CD14-positive monocyte (primary cell): ENCODE measurements around the gene ARHGEF25. TPM values are rescaled to one million over a fixed set of nuclear protein-coding genes. Genes with fewer than 3 reads are reported as not detected.
A peak's percentile ranks its signal among the peaks of the same experiment; 100 is the strongest.

Source experiments
- DNase-seq, 3 donors: peaks; one replicate each; pipeline ENCODE4 v3.0.0-alpha.2; 2011 to 2022
- H2AFZ ChIP-seq: 2 replicates; pipeline ENCODE4 v1.6.0; 2012; ENCODE audit warnings: mild to moderate bottlenecking, low read depth, low read length, inconsistent platforms; ENCODE audit not compliant: insufficient read depth, poor library complexity, severe bottlenecking
- H3K27ac ChIP-seq, 2 donors: 1 replicate in 1 of 2; 2 replicates in 1 of 2; pipeline ENCODE4 v1.5.1; 2012 to 2013; ENCODE audit warnings: low read length in 2 of 2, control low read depth in 1 of 2, inconsistent platforms in 1 of 2, low read depth in 1 of 2, mild to moderate bottlenecking in 1 of 2
- H3K27me3 ChIP-seq, 2 donors: one replicate each; pipeline versions ENCODE4 v1.6.0 to v1.6.1; 2011 to 2013; ENCODE audit warnings: low read length in 2 of 2; ENCODE audit not compliant: control insufficient read depth in 2 of 2, insufficient read depth in 2 of 2
- H3K36me3 ChIP-seq, 2 donors: replicated peaks in 1 of 2; 1 replicate in 1 of 2; 2 replicates in 1 of 2; pipeline versions ENCODE4 v1.5.1 to v1.6.1; 2012 to 2013; ENCODE audit warnings: low read length in 2 of 2, control low read depth in 1 of 2, inconsistent platforms in 1 of 2, mild to moderate bottlenecking in 1 of 2; ENCODE audit not compliant: insufficient read depth in 2 of 2, control insufficient read depth in 1 of 2
- H3K4me1 ChIP-seq, 2 donors: 1 replicate in 1 of 2; 2 replicates in 1 of 2; pipeline versions ENCODE4 v1.5.1 to v1.6.1; 2012 to 2013; ENCODE audit warnings: low read length in 2 of 2, control low read depth in 1 of 2, inconsistent platforms in 1 of 2, mild to moderate bottlenecking in 1 of 2, moderate library complexity in 1 of 2; ENCODE audit not compliant: insufficient read depth in 2 of 2, control insufficient read depth in 1 of 2
- H3K4me2 ChIP-seq: replicated peaks from 2 replicates; pipeline ENCODE3; 2012; ENCODE audit warnings: low read length, moderate library complexity, mild to moderate bottlenecking; ENCODE audit not compliant: poor library complexity, severe bottlenecking; ENCODE audit errors: extremely low read depth
- H3K4me3 ChIP-seq, 3 experiments: fragments of 200-600 bp in 1 of 3; sonication (generic) in 1 of 3; replicated peaks in 1 of 3; 1 replicate in 2 of 3; 2 replicates in 1 of 3; pipeline ENCODE4 v1.5.1; 2011 to 2013; ENCODE audit warnings: low read length in 3 of 3, mild to moderate bottlenecking in 3 of 3, control low read depth in 2 of 3, low read depth in 2 of 3, inconsistent platforms in 1 of 3, moderate library complexity in 1 of 3
- H3K79me2 ChIP-seq: 2 replicates; pipeline ENCODE4 v1.6.0; 2012; ENCODE audit warnings: mild to moderate bottlenecking, control low read depth, inconsistent platforms, low read length, moderate library complexity; ENCODE audit not compliant: insufficient read depth
- H3K9ac ChIP-seq: 2 replicates; pipeline ENCODE4 v1.6.0; 2017; ENCODE audit warnings: low read length, mild to moderate bottlenecking; ENCODE audit not compliant: insufficient read depth, poor library complexity, severe bottlenecking
- H3K9me3 ChIP-seq, 2 donors: replicated peaks in 1 of 2; 1 replicate in 1 of 2; 2 replicates in 1 of 2; pipeline versions ENCODE4 v1.5.1 to v1.6.1; 2012 to 2013; ENCODE audit warnings: low read length in 2 of 2, control low read depth in 1 of 2; ENCODE audit not compliant: control insufficient read depth in 1 of 2, insufficient read depth in 1 of 2
- H4K20me1 ChIP-seq: 2 replicates; pipeline ENCODE4 v1.6.0; 2012; ENCODE audit warnings: mild to moderate bottlenecking, low read length, control low read depth, moderate library complexity; ENCODE audit not compliant: insufficient read depth
- H3K27ac Mint-ChIP-seq, 7 donors: one replicate each; pipeline ENCODE4 v1.8.0; 2020; ENCODE audit warnings: mild to moderate bottlenecking in 7 of 7, mixed read lengths in 7 of 7, moderate library complexity in 6 of 7, inconsistent platforms in 2 of 7
- H3K27me3 Mint-ChIP-seq, 3 donors: one replicate each; pipeline ENCODE4 v1.8.0; 2021 to 2022; ENCODE audit warnings: low read depth in 3 of 3, mild to moderate bottlenecking in 3 of 3, mixed read lengths in 3 of 3, moderate library complexity in 3 of 3, inconsistent platforms in 1 of 3
- H3K36me3 Mint-ChIP-seq, 2 donors: one replicate each; pipeline ENCODE4 v1.8.0; 2020; ENCODE audit warnings: mixed read lengths in 2 of 2, inconsistent platforms in 1 of 2, mild to moderate bottlenecking in 1 of 2
- H3K4me1 Mint-ChIP-seq: one replicate; pipeline ENCODE4 v1.8.0; 2020; ENCODE audit warnings: mild to moderate bottlenecking, mixed read lengths
- H3K4me3 Mint-ChIP-seq, 2 donors: one replicate each; pipeline ENCODE4 v1.8.0; 2020; ENCODE audit warnings: mild to moderate bottlenecking in 2 of 2, mixed read lengths in 2 of 2, moderate library complexity in 1 of 2
- H3K9me3 Mint-ChIP-seq, 7 donors: one replicate each; pipeline ENCODE4 v1.8.0; 2020 to 2022; ENCODE audit warnings: mixed read lengths in 7 of 7, mild to moderate bottlenecking in 6 of 7, moderate library complexity in 6 of 7, inconsistent platforms in 2 of 7
- CTCF ChIP-seq: fragments of 200-600 bp; IDR thresholded peaks from one replicate; pipeline ENCODE4 v1.8.0; 2022; ENCODE audit warnings: antibody characterized with exemption, mild to moderate bottlenecking
- WGBS: methylation state at CpG from one replicate; pipeline ENCODE4 v1.1.5; 2013; ENCODE audit warnings: missing lambda C conversion rate; ENCODE audit not compliant: insufficient coverage; 5-methylcytosine and 5-hydroxymethylcytosine counted together
- intact Hi-C, 2 donors: fragments of 100-400 bp; cut with micrococcal nuclease; formaldehyde crosslinking; loops; one replicate each; pipeline versions ENCODE4 v1.15.0 to v1.15.1; 2023
- polyA plus RNA-seq, 3 donors: library from polyadenylated mRNA; depleted of rRNA in 1 of 3; unstranded in 2 of 3; stranded (reverse) in 1 of 3; fragments of 300-500 nt in 2 of 3; fragments of >200 nt in 1 of 3; fragmentation: Illumina TruSeq in 2 of 3; gene quantifications; 1 replicate in 2 of 3; 2 replicates in 1 of 3; pipeline ENCODE4 v1.2.3, GENCODE V29; 2012 to 2021

Gene ARHGEF25
- polyA plus RNA-seq, 3 donors = not detected

GRCh38 chr12:57603815-57604453, 7.3 kb upstream of the ARHGEF25 start:
- H3K9ac ChIP-seq = peak overlapping the region; percentile 36
- H3K4me3 Mint-ChIP-seq = peak overlapping the region; percentile 74 to 83
- no peaks in the 10 kb centered on the region for H3K9me3 ChIP-seq
- H3K4me3 ChIP-seq = peak overlapping the region in 2 of 3 experiments; percentile 25 to 71
- no peak for TF ChIP-seq CTCF
- peaks cover 32 to 36% of the 10 kb centered on the region in 2 donors for H3K36me3 ChIP-seq
- H4K20me1 ChIP-seq = no peaks in the 10 kb centered on the region
- H3K4me1 ChIP-seq = peaks cover 9 to 13% of the 10 kb centered on the region in 2 donors
- H3K27ac ChIP-seq = no peak overlapping the region
- peak overlapping the region; percentile 75 for H2AFZ ChIP-seq
- H3K4me1 Mint-ChIP-seq = peaks cover 18% of the 10 kb centered on the region
- H3K27me3 ChIP-seq = peaks cover 10 to 38% of the 10 kb centered on the region in 2 donors
- H3K36me3 Mint-ChIP-seq = peaks cover 41 to 42% of the 10 kb centered on the region in 2 donors
- WGBS = no CpG with 5 or more reads among the region's 6 CpGs
- H3K4me2 ChIP-seq = peak overlapping the region; percentile 77
- H3K27me3 Mint-ChIP-seq = peaks cover 36 to 42% (median 36%) of the 10 kb centered on the region in 3 donors
- H3K79me2 ChIP-seq = no peaks in the 10 kb centered on the region
- no peak for DNase-seq
- H3K9me3 Mint-ChIP-seq = peaks cover 0 to 15% (median 2%) of the 10 kb centered on the region in 7 donors
- no peak overlapping the region for H3K27ac Mint-ChIP-seq
- intact Hi-C loops = no loop called here

DNA sequence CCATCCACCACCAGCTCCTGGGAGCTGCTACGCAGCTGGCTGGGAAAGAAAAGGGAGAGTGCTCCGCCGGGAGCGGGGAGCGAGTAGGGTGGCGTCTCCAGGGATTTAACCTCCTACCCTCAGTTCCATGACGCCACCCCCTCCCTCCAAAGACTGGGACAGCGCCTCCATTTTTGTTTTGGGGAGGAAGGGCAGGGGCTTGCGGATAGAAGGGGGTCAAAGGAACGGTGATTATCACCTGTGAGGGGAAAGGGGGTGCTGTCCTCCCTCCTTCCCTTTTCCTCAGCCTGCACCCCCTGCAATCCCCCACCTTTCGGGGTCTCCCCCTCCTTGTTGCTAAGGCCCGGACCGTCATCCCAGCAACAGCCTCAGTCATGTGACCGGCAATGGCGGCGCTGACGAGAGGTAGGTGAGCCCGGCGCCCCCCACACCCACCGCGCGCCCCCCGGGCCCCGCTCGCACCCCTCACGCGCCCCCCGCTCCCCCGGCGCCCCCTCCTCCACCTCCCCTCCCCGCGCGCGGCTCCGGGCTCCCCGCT, 6.7 kb upstream of the ARHGEF25 start, which contains the start of gene DTX3:
Gene DTX3, plus strand, starts transcription at position 371 of the 538 bp plus-strand sequence. CDS start 1,694 bp downstream, outside the sequence.
- Mint-ChIP-seq H3K4me1 (peaks cover 18% of the 10 kb centered on the region), H3K36me3 (peaks cover 36% of the 10 kb centered on the region in 2 donors), H3K27ac (no peak within 1 kb of the TSS), H3K4me3 (peak within 1 kb of the TSS; percentile 74 to 85), H3K9me3 (peaks cover 0 to 15% (median 2%) of the 10 kb centered on the region in 7 donors), H3K27me3 (peaks cover 41 to 48% (median 42%) of the 10 kb centered on the region in 3 donors)
- H3K9ac ChIP-seq = peak within 1 kb of the TSS; percentile 36
- DNase-seq = no peak
- TF ChIP-seq CTCF = no peak
- H3K4me2 ChIP-seq = peak within 1 kb of the TSS; percentile 77
- intact Hi-C loops = no loop called here
- no peaks in the 10 kb centered on the region for H4K20me1 ChIP-seq
- H3K4me1 ChIP-seq = peaks cover 9 to 13% of the 10 kb centered on the region in 2 donors
- WGBS = 0% methylated on average over 8 of the region's 36 CpGs
- no peak within 1 kb of the TSS for H3K27ac ChIP-seq
- peaks cover 10 to 44% of the 10 kb centered on the region in 2 donors for H3K27me3 ChIP-seq
- H3K79me2 ChIP-seq = no peaks in the 10 kb centered on the region
- peak within 1 kb of the TSS; percentile 75 for H2AFZ ChIP-seq
- H3K4me3 ChIP-seq = peak within 1 kb of the TSS; percentile 25 to 71 (median 29)
- H3K9me3 ChIP-seq = no peaks in the 10 kb centered on the region
- peaks cover 26 to 30% of the 10 kb centered on the region in 2 donors for H3K36me3 ChIP-seq
